HL-60 (cell line): ENCODE measurements around the gene EIF3CL.
"Not testable (repeated sequence)": the region's sequence is repeated elsewhere in the genome, so short reads cannot be mapped to it uniquely, and the experiment has no call there.

ENCODE experiments used
- SPI1 ChIP-seq: IDR thresholded peaks from 2 replicates; pipeline ENCODE4 v1.6.1; 2012; ENCODE audit warnings: low read depth, mild to moderate bottlenecking, borderline replicate concordance
- TF ChIP-seq, protein P1 (sequence below): IDR thresholded peaks from one replicate; pipeline ENCODE4 v1.5.1; 2011; ENCODE audit warnings: low read length, control low read depth, inconsistent platforms; ENCODE audit not compliant: insufficient read depth

- TF ChIP-seq, protein P1, sequence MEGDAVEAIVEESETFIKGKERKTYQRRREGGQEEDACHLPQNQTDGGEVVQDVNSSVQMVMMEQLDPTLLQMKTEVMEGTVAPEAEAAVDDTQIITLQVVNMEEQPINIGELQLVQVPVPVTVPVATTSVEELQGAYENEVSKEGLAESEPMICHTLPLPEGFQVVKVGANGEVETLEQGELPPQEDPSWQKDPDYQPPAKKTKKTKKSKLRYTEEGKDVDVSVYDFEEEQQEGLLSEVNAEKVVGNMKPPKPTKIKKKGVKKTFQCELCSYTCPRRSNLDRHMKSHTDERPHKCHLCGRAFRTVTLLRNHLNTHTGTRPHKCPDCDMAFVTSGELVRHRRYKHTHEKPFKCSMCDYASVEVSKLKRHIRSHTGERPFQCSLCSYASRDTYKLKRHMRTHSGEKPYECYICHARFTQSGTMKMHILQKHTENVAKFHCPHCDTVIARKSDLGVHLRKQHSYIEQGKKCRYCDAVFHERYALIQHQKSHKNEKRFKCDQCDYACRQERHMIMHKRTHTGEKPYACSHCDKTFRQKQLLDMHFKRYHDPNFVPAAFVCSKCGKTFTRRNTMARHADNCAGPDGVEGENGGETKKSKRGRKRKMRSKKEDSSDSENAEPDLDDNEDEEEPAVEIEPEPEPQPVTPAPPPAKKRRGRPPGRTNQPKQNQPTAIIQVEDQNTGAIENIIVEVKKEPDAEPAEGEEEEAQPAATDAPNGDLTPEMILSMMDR = not testable (repeated sequence)
- not testable (repeated sequence) for TF ChIP-seq SPI1
These were observed 28.5 kb downstream of the EIF3CL start for GRCh38 chr16:28375115-28375514.
